ENCODE data around the gene CLRN1. TPM values are rescaled to one million over a fixed set of nuclear protein-coding genes. Genes with fewer than 3 reads are reported as not detected.

Gene CLRN1
- total and polyA plus RNA-seq, 9 of the 15 experiments (the other 6 are each of a cell fraction or from before 2014, with no cell fraction given) = not detected

DNA sequence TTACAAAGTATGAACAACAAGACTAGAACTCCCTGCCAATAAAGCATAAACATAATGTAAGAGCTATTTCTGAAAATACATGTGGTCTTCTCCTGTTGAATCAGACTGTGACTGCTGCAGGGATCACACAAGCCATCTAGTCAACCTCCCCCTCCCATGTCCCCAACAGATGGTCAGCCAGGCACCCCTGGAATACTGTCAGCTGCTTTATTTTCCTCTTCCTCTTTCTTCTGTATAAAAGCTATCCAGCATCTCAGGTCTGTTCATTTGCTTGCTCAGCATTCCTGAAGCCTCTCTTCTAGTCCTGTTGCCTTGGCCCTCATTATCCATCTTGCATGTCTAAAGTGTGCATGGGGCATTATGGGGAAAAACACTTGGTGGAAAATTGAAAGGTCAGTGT, 60.8 kb downstream of the CLRN1 start (continued):
- TF ChIP-seq POLR3G (IDR thresholded peaks at IDR 0.05; ENCODE audit: extremely low read depth, insufficient read length, insufficient replicate concordance) (no peak), RFX5 (IDR thresholded peaks at IDR 0.05; ENCODE audit: low read depth, low read length) (no peak), ELF2 (CRISPR knock-in tag; IDR thresholded peaks at IDR 0.05) (no peak), MAFF (IDR thresholded peaks at IDR 0.05; ENCODE audit: low read length) (peak; percentile 52; the same call in 1 of the 2 replicates), THRAP3 (IDR thresholded peaks at IDR 0.05; ENCODE audit: borderline replicate concordance) (no peak), HIVEP1 (CRISPR knock-in tag; IDR thresholded peaks at IDR 0.05) (no peak), ILF3 (IDR thresholded peaks at IDR 0.05; ENCODE audit: borderline replicate concordance) (no peak), ETV6 (IDR thresholded peaks at IDR 0.05; ENCODE audit: borderline replicate concordance in 1 of 2, low read depth in 2 of 2, low read length in 1 of 2) (no peak), ETV6 (CRISPR knock-in tag; IDR thresholded peaks at IDR 0.05; ENCODE audit: borderline replicate concordance) (no peak), CAMTA2 (CRISPR knock-in tag; conservative IDR thresholded peaks at IDR 0.05) (no peak), NFATC3 (IDR thresholded peaks at IDR 0.05) (no peak), ZNF24 (IDR thresholded peaks at IDR 0.05) (no peak), MEF2D (tag; conservative IDR thresholded peaks at IDR 0.05; ENCODE audit: low read depth) (no peak), ZNF589 (CRISPR knock-in tag; IDR thresholded peaks at IDR 0.05; ENCODE audit: low read depth) (no peak), ZNF282 (CRISPR knock-in tag; IDR thresholded peaks at IDR 0.05) (no peak), ZNF197 (CRISPR knock-in tag; IDR thresholded peaks at IDR 0.05; ENCODE audit: low read depth) (no peak), POLR3A (IDR thresholded peaks at IDR 0.05; ENCODE audit: borderline replicate concordance, extremely low read depth, insufficient read depth, insufficient read length) (no peak), MAFG (tag; conservative IDR thresholded peaks at IDR 0.05) (peak; percentile 65), EHMT2 (IDR thresholded peaks at IDR 0.05) (no peak), RCOR1 (IDR thresholded peaks at IDR 0.05; ENCODE audit: borderline replicate concordance in 1 of 2, low read depth in 2 of 2, low read length in 2 of 2) (no peak), ASH1L (IDR thresholded peaks at IDR 0.05; ENCODE audit: borderline replicate concordance, low read depth, partially characterized antibody) (no peak), HDAC2 (IDR thresholded peaks at IDR 0.05) (no peak), NCOA2 (IDR thresholded peaks at IDR 0.05; ENCODE audit: partially characterized antibody in 2 of 2) (no peak), MAFK (IDR thresholded peaks at IDR 0.05; ENCODE audit: low read length) (peak; percentile 55; the same call in 1 of the 2 replicates), NR2F6 (CRISPR knock-in tag; IDR thresholded peaks at IDR 0.05) (no peak), JUND (IDR thresholded peaks at IDR 0.05; ENCODE audit: borderline replicate concordance, low read depth, low read length) (no peak), JUND (tag; IDR thresholded peaks at IDR 0.05; ENCODE audit: borderline replicate concordance, low read depth, low read length) (no peak)
- TF ChIP-seq, protein P1, sequence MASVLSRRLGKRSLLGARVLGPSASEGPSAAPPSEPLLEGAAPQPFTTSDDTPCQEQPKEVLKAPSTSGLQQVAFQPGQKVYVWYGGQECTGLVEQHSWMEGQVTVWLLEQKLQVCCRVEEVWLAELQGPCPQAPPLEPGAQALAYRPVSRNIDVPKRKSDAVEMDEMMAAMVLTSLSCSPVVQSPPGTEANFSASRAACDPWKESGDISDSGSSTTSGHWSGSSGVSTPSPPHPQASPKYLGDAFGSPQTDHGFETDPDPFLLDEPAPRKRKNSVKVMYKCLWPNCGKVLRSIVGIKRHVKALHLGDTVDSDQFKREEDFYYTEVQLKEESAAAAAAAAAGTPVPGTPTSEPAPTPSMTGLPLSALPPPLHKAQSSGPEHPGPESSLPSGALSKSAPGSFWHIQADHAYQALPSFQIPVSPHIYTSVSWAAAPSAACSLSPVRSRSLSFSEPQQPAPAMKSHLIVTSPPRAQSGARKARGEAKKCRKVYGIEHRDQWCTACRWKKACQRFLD (CRISPR knock-in tag; IDR thresholded peaks at IDR 0.05) = no peak
- TF ChIP-seq, protein P2, sequence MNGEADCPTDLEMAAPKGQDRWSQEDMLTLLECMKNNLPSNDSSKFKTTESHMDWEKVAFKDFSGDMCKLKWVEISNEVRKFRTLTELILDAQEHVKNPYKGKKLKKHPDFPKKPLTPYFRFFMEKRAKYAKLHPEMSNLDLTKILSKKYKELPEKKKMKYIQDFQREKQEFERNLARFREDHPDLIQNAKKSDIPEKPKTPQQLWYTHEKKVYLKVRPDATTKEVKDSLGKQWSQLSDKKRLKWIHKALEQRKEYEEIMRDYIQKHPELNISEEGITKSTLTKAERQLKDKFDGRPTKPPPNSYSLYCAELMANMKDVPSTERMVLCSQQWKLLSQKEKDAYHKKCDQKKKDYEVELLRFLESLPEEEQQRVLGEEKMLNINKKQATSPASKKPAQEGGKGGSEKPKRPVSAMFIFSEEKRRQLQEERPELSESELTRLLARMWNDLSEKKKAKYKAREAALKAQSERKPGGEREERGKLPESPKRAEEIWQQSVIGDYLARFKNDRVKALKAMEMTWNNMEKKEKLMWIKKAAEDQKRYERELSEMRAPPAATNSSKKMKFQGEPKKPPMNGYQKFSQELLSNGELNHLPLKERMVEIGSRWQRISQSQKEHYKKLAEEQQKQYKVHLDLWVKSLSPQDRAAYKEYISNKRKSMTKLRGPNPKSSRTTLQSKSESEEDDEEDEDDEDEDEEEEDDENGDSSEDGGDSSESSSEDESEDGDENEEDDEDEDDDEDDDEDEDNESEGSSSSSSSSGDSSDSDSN (IDR thresholded peaks at IDR 0.05; ENCODE audit: borderline replicate concordance in 1 of 2, low read depth in 2 of 2, low read length in 2 of 2) = no peak

Data from K562 (cell line).